ENCODE data around the gene NSG1. TPM values are rescaled to one million over a fixed set of nuclear protein-coding genes. Genes with fewer than 3 reads are reported as not detected.

Gene NSG1
- total RNA-seq, 2 donors from 2014 or later, result 0.27 to 0.56 TPM

DNA sequence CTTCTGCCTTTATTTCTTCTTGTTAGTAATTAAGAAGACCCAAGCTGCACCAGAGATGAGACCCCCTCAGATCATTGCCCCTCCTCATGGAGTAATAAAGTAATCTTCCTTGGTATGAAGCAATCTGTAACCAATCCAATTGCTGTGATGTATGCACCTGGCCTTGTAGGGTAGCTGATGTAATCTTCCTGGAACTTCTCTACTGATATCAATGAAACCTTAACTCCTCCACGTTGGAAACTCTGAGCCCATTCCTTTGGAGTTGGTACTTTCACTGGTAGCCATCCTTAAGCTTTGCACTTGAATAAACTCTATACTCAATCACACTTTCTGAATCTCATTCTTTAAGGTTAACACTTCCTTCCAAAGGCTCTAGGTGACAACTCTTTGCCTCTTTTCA, 31.6 kb upstream of the NSG1 start:
- H3K36me3 ChIP-seq, result no peaks in the 10 kb centered on the region
- no peaks in the 10 kb centered on the region for H3K4me1 ChIP-seq (ENCODE audit: control insufficient read depth in 1 of 2, low read depth in 2 of 2)
- H3K27me3 ChIP-seq (replicated peaks; ENCODE audit: insufficient read depth), result no peaks in the 10 kb centered on the region
- TF ChIP-seq CTCF (IDR thresholded peaks at IDR 0.05), result no peak
- no peak for ATAC-seq (ENCODE audit: insufficient number of reproducible peaks, low FRiP score, low read depth)
- H3K27ac ChIP-seq, result no peak overlapping the region
- H3K4me3 ChIP-seq, result no peak overlapping the region
- no peaks in the 10 kb centered on the region for H3K9me3 ChIP-seq
- no peak for DNase-seq (ENCODE audit: low spot score)

GRCh38 chr4:4356106-4357041, 30.5 kb upstream of the NSG1 start:
- no peak overlapping the region for H3K27ac ChIP-seq
- DNase-seq (ENCODE audit: low spot score), result no peak
- H3K4me3 ChIP-seq, result no peak overlapping the region
- H3K4me1 ChIP-seq (ENCODE audit: control insufficient read depth in 1 of 2, low read depth in 2 of 2), result no peaks in the 10 kb centered on the region
- H3K9me3 ChIP-seq, result no peaks in the 10 kb centered on the region
- TF ChIP-seq CTCF (IDR thresholded peaks at IDR 0.05), result no peak
- ATAC-seq (ENCODE audit: insufficient number of reproducible peaks, low FRiP score, low read depth), result no peak
- H3K36me3 ChIP-seq, result no peaks in the 10 kb centered on the region
- H3K27me3 ChIP-seq (replicated peaks; ENCODE audit: insufficient read depth), result no peaks in the 10 kb centered on the region

- Histone ChIP-seq H3K27ac (no peak overlapping the region), H3K4me3 (no peak overlapping the region), H3K27me3 (replicated peaks; ENCODE audit: insufficient read depth) (no peaks in the 10 kb centered on the region), H3K4me1 (ENCODE audit: control insufficient read depth in 1 of 2, low read depth in 2 of 2) (no peaks in the 10 kb centered on the region), H3K36me3 (no peaks in the 10 kb centered on the region), H3K9me3 (no peaks in the 10 kb centered on the region)
- TF ChIP-seq CTCF (IDR thresholded peaks at IDR 0.05), result no peak
- no peak for DNase-seq (ENCODE audit: low spot score)
- no peak for ATAC-seq (ENCODE audit: insufficient number of reproducible peaks, low FRiP score, low read depth)
These were observed 28.6 kb upstream of the NSG1 start for GRCh38 chr4:4358093-4358854.

DNA sequence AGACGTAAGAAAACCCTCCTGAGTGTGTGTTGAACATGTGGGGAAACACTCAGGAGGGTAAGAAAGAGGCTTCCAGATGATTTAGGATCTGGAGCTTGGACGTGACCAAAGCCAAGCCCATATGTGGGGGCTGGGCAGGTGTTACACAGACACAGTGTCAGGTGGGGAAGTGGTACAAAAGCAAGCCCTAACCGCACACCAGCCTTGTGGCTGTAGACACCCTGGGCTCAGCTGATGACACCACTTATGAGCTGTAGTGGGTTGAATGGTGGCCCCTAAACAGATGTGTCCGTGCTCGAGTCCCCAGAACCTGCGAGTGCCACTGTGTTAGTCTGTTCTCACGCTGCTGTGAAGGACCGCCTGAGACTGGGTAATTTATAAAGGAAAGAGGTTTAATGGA, 25.0 kb upstream of the NSG1 start:
- DNase-seq (ENCODE audit: low spot score) (no peak), ATAC-seq (ENCODE audit: insufficient number of reproducible peaks, low FRiP score, low read depth) (no peak)
- Histone ChIP-seq H3K36me3 (no peaks in the 10 kb centered on the region), H3K4me1 (ENCODE audit: control insufficient read depth in 1 of 2, low read depth in 2 of 2) (no peaks in the 10 kb centered on the region), H3K27ac (no peak overlapping the region), H3K9me3 (no peaks in the 10 kb centered on the region), H3K4me3 (no peak overlapping the region), H3K27me3 (replicated peaks; ENCODE audit: insufficient read depth) (no peaks in the 10 kb centered on the region)
- no peak for TF ChIP-seq CTCF (IDR thresholded peaks at IDR 0.05)

DNA sequence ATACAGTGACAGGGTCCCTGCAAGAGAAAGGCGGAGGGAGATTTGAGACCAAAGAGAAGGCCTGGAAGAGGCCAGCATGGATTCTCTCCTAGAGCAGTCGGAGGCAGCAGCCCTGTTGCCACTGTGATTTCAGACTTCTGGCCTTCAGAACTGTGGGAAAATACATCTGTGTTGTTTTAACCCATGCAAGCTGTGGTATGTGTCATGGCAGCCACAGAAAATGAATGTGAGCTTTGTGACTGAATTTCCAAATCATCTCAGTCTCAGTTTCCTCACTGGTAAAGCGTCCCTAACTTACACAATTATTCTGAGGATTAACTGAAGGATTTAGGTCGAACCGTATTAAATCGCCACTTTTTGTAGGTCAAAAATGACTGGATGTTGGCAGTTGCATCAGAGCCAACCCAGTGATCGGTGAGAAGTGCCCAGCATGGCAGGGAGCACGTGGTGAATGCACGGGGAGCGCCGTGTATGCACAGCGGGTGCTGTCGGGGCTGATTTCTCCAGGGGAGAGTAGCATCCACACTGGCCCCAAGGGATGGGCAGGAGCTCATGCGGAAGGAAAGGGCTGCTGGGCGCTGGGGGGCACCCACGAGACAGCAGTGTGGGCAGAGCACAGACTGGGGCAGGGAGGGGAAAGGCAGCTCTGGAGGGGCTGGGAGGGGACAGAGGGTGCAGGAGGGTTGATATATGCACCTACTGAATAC, 23.8 kb upstream of the NSG1 start:
- Histone ChIP-seq H3K9me3 (no peaks in the 10 kb centered on the region), H3K36me3 (no peaks in the 10 kb centered on the region), H3K27me3 (replicated peaks; ENCODE audit: insufficient read depth) (no peaks in the 10 kb centered on the region), H3K27ac (no peak overlapping the region), H3K4me3 (no peak overlapping the region), H3K4me1 (ENCODE audit: control insufficient read depth in 1 of 2, low read depth in 2 of 2) (no peaks in the 10 kb centered on the region)
- TF ChIP-seq CTCF (IDR thresholded peaks at IDR 0.05), result no peak
- DNase-seq (ENCODE audit: low spot score) (no peak), ATAC-seq (ENCODE audit: insufficient number of reproducible peaks, low FRiP score, low read depth) (no peak)
